Measurements from ENCODE around the gene SETX.

DNA sequence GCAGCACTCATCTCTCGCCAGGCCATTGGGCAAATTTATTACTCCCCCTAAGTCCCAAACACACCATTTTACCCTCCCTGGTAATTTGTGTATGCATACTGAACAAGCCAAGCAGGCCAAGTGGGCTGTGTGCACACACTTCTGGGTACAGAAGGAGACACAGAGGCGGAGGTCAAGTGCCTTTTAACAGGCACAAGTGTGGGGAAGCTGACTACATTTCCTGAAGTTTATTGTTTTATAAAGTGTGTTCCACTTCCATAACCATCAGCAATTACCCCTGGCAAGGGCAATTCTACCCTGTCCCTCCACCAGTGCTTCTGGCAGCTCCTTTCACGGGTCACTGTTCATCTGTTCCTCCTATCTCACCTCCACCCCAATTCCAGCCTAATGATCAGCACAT, 93.9 kb downstream of the SETX start:
- TF ChIP-seq, protein P1, sequence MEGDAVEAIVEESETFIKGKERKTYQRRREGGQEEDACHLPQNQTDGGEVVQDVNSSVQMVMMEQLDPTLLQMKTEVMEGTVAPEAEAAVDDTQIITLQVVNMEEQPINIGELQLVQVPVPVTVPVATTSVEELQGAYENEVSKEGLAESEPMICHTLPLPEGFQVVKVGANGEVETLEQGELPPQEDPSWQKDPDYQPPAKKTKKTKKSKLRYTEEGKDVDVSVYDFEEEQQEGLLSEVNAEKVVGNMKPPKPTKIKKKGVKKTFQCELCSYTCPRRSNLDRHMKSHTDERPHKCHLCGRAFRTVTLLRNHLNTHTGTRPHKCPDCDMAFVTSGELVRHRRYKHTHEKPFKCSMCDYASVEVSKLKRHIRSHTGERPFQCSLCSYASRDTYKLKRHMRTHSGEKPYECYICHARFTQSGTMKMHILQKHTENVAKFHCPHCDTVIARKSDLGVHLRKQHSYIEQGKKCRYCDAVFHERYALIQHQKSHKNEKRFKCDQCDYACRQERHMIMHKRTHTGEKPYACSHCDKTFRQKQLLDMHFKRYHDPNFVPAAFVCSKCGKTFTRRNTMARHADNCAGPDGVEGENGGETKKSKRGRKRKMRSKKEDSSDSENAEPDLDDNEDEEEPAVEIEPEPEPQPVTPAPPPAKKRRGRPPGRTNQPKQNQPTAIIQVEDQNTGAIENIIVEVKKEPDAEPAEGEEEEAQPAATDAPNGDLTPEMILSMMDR (IDR thresholded peaks at IDR 0.05; ENCODE audit: insufficient read depth, low read depth, low read length): no peak
- no peak for TF ChIP-seq EZH2 (IDR thresholded peaks at IDR 0.05; ENCODE audit: insufficient read depth, low read length)

Data from astrocyte (in vitro differentiated cells and primary cell).